GM12874 (cell line): ENCODE data around the gene TXNL4A.

Experiments
- TF ChIP-seq, protein P1 (sequence below): IDR thresholded peaks from 2 replicates; pipeline ENCODE4 v1.5.1; 2011; ENCODE audit warnings: low read depth, mild to moderate bottlenecking, control low read depth, low read length, moderate library complexity; ENCODE audit not compliant: insufficient read depth

Gene TXNL4A

DNA sequence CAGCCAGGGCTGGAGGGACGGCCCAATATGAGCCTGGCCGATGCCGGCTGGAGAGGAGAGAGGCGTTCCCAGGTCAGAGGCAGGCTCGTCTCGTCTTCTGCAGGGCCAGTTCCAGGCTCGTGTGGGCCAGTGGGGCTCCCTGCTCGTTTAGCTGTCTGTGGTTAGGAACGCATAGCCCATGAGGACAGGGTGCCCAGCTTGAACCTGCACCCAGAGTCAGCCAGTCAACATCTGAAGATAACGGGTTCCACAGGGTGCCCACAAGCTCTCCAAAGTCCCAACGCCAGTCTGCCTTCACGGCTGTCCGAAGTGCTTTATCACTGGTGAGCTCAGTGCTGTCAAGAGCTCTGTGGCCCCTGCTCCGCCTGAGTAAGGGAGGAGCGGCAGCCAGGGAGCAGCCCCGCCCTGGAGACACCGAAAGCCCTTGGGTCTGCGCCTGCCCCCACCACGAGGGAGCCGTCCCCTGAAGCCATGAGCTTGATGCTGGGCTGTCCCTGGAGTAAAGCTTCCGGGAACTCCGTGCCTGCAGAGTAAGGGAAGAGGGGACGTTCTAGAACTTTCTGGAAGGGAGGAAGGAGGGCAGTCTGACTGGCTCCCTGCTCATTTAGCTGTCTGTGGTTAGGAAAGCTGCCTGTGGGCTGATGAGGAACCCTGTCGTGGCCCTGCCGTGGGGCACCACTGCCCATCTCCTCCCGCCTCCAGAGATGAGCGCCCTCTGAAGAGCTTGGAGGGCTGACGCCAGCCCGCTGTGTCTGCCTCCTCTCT is 26.7 kb downstream of the TXNL4A start:
- TF ChIP-seq, protein P1, sequence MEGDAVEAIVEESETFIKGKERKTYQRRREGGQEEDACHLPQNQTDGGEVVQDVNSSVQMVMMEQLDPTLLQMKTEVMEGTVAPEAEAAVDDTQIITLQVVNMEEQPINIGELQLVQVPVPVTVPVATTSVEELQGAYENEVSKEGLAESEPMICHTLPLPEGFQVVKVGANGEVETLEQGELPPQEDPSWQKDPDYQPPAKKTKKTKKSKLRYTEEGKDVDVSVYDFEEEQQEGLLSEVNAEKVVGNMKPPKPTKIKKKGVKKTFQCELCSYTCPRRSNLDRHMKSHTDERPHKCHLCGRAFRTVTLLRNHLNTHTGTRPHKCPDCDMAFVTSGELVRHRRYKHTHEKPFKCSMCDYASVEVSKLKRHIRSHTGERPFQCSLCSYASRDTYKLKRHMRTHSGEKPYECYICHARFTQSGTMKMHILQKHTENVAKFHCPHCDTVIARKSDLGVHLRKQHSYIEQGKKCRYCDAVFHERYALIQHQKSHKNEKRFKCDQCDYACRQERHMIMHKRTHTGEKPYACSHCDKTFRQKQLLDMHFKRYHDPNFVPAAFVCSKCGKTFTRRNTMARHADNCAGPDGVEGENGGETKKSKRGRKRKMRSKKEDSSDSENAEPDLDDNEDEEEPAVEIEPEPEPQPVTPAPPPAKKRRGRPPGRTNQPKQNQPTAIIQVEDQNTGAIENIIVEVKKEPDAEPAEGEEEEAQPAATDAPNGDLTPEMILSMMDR, result no peak

DNA sequence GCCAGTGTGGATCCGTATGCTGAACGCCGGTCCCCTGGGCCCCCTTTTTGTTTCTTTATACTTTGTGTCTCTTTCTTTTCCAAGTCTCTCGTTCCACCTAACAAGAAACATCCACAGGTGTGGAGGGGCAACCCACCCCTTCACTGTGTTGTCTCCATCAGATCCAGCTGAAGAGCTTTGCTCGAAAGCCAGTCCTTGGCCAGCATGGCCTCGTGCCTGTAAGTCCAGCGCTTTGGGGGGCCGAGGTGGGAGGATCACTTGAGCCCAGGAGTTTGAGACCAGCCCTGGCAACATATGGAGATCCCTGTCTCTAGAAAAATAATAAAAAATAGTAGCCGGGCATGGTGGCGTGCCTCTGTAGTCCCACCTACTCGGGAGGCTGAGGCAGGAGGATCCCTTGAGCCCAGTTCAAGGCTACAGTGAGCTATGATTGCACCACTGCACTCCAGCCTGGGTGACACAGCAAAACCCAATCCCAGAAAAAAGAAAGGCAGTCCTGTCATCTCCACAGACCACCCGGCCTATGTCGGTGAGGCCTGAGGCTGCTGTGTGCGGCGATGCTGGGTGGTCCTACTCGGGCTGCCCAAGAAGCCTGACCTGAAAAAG is 27.3 kb downstream of the TXNL4A start:
- TF ChIP-seq, protein P1, result no peak

DNA sequence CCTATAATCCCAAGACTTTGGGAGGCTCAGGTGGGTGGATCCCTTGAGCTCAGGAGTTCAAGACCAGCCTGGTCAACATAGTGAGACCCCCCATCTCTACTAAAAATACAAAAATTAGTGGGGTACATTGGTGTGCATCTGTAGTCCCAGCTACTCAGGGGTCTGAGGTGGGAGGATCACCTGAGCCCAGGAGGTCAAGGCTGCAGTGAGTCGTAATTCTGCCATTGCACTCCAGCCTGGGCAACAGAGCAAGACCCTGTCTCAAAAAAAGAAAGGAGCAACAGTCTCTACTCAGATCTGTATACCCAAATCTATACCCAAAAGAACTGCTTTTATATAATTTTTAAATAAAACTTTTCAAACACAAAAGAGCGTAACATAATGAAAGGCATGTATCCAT is 29.4 kb downstream of the TXNL4A start:
- TF ChIP-seq, protein P1, result no peak

DNA sequence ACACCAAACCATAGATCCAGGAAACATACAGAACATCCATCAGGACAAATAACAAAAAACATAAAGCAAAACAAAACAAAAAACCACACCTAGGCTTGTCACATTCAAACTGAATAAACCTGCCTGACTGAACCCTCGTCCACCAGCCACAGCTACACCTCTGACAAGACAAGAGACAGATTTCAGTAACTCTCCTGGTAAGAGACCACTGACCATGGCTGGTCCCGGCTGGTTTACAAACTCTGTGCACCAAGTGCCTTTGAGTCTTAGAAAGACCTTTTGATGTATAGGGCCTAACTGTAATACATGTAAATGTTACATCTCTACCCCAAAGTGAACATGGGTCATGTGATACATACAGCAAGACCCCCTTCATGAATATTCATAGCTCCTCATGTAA is 32.1 kb downstream of the TXNL4A start:
- TF ChIP-seq, protein P1, result no peak

DNA sequence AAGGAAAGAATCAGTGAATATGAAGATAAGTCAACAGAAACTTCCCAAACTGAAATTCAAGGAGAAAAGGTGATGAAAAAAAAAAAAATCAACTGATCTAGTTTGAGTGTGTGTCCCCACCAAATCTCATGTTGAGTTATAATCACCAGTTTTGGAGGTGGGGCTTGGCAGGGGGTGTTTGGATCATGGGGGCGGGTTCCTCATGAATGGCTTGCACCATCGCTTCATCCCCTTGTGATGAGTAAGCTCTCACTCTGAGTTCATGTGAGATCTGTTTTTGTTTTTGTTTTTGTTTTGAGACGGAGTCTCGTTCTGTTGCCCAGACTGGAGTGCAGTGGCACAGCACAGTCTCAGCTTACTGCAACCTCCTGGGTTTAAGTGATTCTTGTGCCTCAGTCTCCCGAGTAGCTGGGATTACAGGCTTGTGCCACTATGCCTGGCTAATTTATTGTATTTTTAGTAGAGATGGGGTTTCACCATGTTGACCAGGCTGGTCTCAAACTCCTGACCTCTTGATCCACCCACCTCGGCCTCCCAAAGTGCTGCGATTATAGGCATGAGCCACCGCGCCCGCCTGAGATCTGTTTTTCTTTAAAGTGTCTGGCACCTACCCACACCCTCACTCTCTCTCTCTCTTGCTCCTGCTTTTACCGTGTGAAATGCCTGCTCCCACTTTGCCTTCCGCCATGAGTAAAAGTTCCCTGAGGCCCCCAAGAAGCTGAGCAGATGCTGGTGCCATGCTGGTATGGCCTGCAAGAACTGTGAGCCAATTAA is 32.9 kb downstream of the TXNL4A start:
- TF ChIP-seq, protein P1, result no peak

DNA sequence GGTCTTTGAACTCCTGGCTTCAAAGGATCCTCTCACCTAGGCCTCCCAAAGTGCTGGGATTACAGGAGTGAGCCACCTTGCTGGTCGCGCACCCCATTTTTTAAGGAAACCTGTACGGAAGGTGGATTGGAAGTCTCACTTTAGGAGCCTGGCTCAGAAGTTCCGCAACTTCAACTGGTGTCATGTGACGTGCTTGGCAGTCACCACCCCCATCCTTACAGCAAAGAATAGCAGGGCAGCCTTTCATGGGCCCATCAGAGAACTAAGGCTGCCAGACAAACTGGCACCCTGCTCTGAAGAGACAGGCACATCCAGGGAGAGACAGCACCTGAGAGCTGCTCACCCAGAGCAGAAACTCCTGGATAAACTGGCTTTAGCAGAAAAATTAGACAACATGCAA is 33.6 kb downstream of the TXNL4A start:
- TF ChIP-seq, protein P1, result no peak

DNA sequence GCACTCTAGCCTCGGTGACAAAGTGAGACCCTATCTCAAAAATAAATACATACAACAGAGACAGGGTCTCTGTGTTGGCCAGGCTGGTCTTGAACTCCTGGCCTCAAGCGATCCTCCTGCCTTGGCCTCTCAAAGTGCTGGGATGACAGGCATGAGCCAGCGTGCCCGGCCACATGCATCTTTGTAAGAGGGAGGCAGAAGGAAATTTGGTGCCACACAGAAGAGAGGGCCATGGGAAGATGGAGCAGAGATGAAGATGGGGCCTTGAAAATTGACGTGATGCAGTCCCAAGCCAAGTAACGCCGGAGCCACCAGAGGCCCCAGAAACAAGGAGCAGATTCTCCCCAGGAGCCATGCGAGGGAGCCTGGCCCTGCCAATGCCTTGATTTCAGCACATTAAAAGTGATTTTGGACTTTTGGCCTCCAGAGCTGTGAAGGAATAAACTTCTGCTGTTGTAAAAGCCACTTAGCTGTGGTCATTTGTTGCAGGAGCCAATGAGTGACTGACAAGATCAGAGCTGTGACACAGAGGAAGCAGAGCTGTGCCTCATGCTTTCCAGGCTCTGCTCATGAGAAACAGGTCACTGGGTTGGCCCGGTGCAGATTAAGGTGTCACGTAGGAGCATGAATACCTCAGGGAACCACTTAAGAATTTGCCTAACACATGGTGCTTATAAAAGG is 34.3 kb downstream of the TXNL4A start:
- TF ChIP-seq, protein P1, result no peak
